Ectodermal cell (in vitro differentiated cells): ENCODE results near the gene DDX20.

Experiments
- H3K27ac ChIP-seq: 2 replicates; pipeline ENCODE4 v1.7.0; 2013; ENCODE audit warnings: mild to moderate bottlenecking, low read depth, low read length; ENCODE audit not compliant: insufficient read depth, poor library complexity, severe bottlenecking
- H3K27me3 ChIP-seq: 2 replicates; pipeline ENCODE4 v1.7.0; 2013; ENCODE audit warnings: mild to moderate bottlenecking, low read length; ENCODE audit not compliant: insufficient read depth, control insufficient read depth, poor library complexity, severe bottlenecking
- H3K36me3 ChIP-seq: one replicate; pipeline ENCODE4 v1.7.0; 2013; ENCODE audit warnings: low read length; ENCODE audit not compliant: control insufficient read depth, insufficient read depth
- H3K4me1 ChIP-seq: one replicate; pipeline ENCODE4 v1.7.0; 2013; ENCODE audit warnings: low read length; ENCODE audit not compliant: control insufficient read depth, insufficient read depth
- H3K4me3 ChIP-seq: 2 replicates; pipeline ENCODE4 v1.7.0; 2013; ENCODE audit warnings: low read depth, low read length, control low read depth; ENCODE audit not compliant: insufficient read depth
- H3K9me3 ChIP-seq: 2 replicates; pipeline ENCODE4 v1.7.0; 2013; ENCODE audit warnings: mild to moderate bottlenecking, low read length, moderate library complexity; ENCODE audit not compliant: control insufficient read depth
- WGBS, 2 experiments: methylation state at CpG; one replicate each; pipeline ENCODE4 v1.1.7; 2013; ENCODE audit warnings: missing lambda C conversion rate in 2 of 2; 5-methylcytosine and 5-hydroxymethylcytosine counted together

DDX20 gene

DNA sequence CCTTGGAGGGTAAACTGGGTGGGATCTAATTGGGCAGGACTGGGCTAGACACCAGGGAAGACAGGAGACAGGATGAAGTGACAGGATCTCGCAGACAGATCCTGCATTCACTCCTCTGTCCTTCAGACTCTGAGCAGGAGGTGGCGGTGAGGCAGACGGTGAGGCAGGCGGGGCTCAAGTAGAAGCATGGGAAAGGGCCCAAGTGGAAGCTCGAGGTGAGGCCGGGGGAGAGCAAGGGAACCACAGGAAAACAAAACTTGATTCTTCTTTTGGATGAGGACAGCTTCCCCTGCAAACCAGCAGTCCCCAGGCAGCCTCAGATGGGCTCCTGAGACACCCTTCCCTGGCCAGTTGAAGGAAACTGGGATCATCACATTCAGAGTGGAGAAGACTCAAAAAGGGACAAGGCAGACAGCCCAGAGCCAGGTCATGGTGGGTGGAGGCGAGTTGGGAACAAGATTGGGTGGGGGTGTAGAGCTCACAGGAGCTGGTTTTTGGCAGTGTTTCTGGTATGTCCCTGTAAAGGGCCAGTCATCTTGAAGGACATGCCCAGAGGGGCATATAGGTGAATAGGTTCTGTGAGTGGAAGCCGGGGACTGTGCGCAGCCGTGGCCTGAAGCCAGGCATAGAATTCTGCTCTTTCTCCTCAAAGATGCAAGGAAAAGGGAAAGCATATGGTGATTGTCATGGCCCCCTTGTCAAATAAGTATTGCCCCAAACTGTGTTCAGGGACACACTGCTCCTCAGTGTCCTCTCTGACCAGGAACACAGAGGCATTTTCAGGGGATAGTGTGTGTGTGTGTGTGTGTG lies 34.5 kb upstream of the DDX20 start:
- 86% methylated on average over 10 of the region's 10 CpGs for WGBS, 2 experiments
- no peaks in the 10 kb centered on the region for H3K36me3 ChIP-seq
- H3K4me3 ChIP-seq: no peak overlapping the region

DNA sequence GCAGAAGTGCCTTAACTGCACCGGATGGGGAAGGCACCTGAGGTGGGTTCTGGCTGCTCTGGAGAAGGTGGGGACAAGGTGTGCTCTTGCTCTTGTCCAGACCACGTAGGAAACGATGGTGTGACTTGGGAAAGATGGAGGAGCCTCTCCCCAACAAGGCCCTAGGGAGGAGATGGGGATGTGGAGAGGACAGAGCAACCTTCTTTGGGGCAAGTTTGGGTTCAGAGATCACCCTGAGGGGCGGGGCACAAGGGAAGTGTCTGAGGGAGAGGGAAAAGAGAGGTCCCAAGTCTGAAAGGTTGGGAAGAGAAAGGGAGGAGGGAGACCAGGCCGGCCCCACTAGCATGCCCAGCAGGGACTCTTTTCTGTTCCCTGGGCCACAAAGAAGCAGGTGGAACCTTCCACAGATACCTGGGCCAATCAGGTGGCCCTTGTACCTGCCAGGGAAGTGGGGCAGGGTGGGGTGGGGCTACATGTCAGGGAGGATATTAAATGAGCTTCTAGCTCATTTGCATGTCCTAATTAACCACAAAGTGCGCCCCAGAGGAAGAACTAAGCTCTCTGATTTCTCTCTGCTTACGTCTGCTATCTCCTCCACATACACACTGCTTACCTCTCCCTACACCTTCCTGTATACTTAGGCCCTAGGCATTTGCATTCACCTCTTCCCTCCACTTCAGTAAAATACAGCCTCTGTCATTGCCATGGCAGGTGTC lies 32.5 kb upstream of the DDX20 start:
- H3K27ac ChIP-seq: no peak overlapping the region
- H3K4me1 ChIP-seq: peaks cover 28% of the 10 kb centered on the region
- H3K9me3 ChIP-seq: no peaks in the 10 kb centered on the region
- no peaks in the 10 kb centered on the region for H3K27me3 ChIP-seq
- H3K36me3 ChIP-seq: no peaks in the 10 kb centered on the region
- no peak overlapping the region for H3K4me3 ChIP-seq
- 85 to 87% methylated on average over 7 of the region's 7 CpGs for WGBS, 2 experiments

More for the DNA sequence above, 34.5 kb upstream of the DDX20 start:
- Histone ChIP-seq H3K27ac (no peak overlapping the region), H3K27me3 (no peaks in the 10 kb centered on the region), H3K4me1 (peaks cover 20% of the 10 kb centered on the region), H3K9me3 (no peaks in the 10 kb centered on the region)

DNA sequence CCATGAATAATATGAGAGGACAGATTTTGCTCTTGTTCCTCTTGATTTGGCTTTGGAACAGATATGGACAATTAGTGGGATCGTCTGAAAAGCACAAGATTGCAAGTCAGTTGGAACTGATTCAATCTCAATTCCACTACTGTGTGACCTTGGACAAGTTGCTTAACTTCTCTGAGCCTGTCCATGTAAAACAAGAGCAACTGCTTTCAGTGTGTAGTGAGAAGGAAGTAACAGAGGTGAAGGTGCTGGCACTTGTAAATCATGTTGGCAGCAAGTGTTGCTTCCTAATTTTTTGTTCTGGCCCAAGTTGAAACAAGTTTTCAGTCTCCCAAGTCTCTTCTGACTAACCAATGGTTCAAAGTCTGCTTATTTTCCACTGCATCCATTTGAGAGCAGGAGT lies 31.8 kb upstream of the DDX20 start:
- Histone ChIP-seq H3K27me3 (no peaks in the 10 kb centered on the region), H3K27ac (no peak overlapping the region), H3K9me3 (no peaks in the 10 kb centered on the region), H3K4me3 (no peak overlapping the region), H3K36me3 (no peaks in the 10 kb centered on the region), H3K4me1 (peaks cover 28% of the 10 kb centered on the region)
- 84 to 87% methylated on average over 1 of the region's 1 CpG for WGBS, 2 experiments

DNA sequence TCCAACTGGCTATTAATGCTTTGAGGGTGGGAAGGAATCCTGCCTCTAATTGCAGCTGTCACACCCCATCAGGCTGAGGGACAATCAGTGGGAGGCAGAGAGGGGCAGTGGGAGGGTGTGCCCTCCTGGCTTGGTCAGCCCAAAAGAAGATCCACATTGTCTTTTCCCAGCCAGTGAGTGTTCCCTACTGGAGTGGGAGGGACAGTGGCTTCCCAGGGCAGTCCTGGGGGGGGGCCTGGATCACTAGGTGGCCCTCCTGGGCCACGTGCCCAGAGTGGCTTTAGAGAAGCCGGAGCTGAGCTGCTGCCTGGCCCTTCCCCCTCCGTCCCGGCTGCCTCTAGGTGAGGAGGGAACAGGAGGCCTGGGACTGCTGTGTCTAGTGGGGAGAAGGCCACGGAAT lies 30.5 kb upstream of the DDX20 start:
- no peak overlapping the region for H3K27ac ChIP-seq
- H3K4me1 ChIP-seq: peaks cover 39% of the 10 kb centered on the region
- H3K9me3 ChIP-seq: no peaks in the 10 kb centered on the region
- H3K4me3 ChIP-seq: no peak overlapping the region
- H3K27me3 ChIP-seq: no peaks in the 10 kb centered on the region
- no peaks in the 10 kb centered on the region for H3K36me3 ChIP-seq
- 8 to 17% methylated on average over 5 of the region's 5 CpGs for WGBS, 2 experiments

DNA sequence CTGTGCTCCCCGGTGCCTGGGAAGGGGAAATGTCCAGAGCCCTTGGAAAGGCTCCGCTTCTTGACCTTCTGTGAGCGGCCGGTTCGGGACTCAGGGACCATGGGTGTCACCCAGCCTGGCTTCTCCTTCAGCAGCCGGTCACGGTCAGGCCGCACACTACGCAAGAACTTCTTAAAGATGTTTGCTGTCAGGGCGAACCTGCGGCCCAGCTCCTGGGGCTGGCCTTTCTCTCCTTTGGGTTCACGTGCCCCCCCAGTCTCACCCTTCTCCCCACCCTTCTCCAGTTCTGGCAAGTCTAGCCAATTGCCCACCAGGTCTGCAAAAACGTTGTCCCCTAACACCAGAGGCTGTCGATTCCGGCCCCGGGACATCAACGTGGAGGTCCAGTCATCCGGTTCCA lies 28.6 kb upstream of the DDX20 start:
- Histone ChIP-seq H3K27me3 (no peaks in the 10 kb centered on the region), H3K9me3 (no peaks in the 10 kb centered on the region), H3K36me3 (no peaks in the 10 kb centered on the region), H3K27ac (no peak overlapping the region), H3K4me1 (peaks cover 44% of the 10 kb centered on the region), H3K4me3 (no peak overlapping the region)
- 89% methylated on average over 18 of the region's 18 CpGs for WGBS, 2 experiments

DNA sequence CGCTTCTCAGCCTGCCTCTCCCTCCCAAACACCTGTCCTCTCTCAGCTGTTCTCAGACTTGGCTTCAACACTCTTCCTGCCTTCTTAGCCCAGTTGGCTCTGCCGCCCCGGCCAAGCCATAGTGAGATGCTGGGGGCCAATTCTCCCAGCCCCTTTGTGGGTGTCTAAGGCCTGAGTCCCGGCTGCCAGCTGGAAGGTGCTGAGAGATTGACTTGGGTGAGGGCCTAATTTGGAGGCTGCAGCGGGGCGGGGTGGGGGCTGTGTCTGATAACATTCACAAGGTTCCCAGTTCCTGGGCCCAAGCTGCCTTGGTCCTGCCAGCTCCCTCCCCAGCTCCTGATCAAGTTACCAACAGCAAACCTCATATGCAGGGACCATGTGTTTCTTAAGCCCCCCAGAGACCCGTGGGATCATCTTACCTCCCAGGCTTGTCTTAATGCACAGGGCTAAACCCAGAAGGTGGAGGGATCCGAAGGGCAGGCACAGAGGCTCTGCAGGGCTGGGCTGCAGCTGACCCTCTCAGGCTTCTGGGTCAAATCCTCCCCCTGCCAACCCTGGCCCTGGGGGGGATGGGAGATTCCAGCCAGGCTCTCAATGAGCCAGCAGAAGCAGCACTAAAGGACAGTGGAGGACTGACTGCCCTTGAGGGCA lies 26.3 kb upstream of the DDX20 start:
- H3K27ac ChIP-seq: no peak overlapping the region
- 67 to 68% methylated on average over 8 of the region's 8 CpGs for WGBS, 2 experiments
- H3K9me3 ChIP-seq: no peaks in the 10 kb centered on the region
- no peak overlapping the region for H3K4me3 ChIP-seq
- H3K27me3 ChIP-seq: no peaks in the 10 kb centered on the region
- H3K36me3 ChIP-seq: no peaks in the 10 kb centered on the region
- H3K4me1 ChIP-seq: peaks cover 50% of the 10 kb centered on the region

DNA sequence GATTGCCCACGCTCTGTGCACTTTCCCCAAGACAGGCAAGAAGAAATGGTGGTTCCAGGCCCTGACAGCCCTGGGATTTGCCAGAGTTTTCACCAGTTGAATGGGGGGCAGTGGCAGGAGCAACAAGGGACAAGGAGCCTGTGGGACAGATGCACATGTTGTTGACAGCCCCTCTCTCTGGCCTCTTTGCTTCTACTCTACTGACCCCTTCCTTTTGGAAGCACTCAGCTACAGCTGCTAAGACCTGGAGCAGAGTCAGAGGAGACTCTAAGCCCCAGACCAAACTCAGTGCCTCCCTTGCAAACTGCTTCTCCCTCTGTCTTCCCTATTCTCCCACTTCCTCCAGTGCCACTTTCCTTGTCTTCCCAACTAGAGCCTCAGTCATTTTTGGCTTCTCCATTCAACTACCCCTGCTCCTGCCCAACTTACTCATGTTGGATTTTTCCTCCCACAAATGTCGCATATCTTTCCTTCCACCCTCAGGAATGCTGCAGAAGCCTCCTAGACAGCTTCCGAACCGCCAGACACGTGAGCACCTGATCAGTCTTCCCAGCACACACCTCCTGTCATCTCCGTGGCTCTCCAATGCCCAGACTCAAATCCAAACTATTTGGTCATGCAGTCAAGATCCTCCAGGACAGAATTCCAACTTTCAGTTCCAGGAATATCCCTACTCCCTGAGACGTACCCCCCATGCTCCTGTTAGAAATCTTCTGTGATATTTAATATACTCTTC lies 25.6 kb upstream of the DDX20 start:
- Histone ChIP-seq H3K27ac (no peak overlapping the region), H3K27me3 (no peaks in the 10 kb centered on the region), H3K4me1 (peaks cover 42% of the 10 kb centered on the region), H3K36me3 (no peaks in the 10 kb centered on the region), H3K9me3 (no peaks in the 10 kb centered on the region), H3K4me3 (no peak overlapping the region)
- WGBS, 2 experiments: 80 to 83% methylated on average over 7 of the region's 7 CpGs

DNA sequence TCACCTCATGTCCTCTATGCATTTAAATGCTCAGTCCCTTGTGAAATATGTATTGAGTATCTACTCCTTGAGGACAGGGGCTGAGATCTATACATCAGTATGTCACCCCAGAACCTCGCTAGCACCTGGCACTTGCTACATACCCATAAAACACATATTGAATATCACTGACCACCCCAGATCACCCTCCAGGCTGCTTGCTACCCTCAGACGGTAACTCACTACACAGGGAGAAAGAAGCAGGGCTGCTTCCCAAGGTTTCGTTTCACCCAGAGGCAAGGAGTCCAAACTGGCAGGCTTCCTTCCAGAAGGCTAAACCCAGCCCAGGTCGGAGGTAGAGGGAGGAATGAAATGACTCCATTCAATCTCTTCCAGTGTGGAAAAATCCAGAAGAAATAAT lies 25.0 kb upstream of the DDX20 start:
- Histone ChIP-seq H3K36me3 (no peaks in the 10 kb centered on the region), H3K4me1 (peaks cover 43% of the 10 kb centered on the region), H3K4me3 (no peak overlapping the region), H3K27me3 (no peaks in the 10 kb centered on the region), H3K27ac (no peak overlapping the region), H3K9me3 (no peaks in the 10 kb centered on the region)
- 90 to 93% methylated on average over 4 of the region's 4 CpGs for WGBS, 2 experiments

DNA sequence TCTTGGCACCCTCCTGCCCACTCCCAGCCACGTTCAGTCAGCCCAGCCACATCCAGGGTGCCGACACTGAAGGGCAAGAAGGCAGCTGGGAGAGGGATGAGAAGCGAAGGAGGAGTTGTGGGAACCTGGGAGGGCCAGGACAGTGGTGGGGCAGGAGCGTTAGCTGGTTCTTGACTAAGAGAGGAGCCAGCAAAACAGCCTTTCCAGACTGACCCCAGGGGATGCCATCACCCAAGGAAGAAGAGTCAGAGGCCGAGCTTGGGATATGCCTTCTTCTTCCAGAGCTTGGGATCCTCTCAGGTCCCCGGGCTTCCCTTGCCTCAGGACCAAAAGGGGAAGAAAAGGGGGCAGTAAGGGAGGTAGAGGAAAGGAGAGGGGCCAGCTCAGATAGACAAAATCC lies 23.7 kb upstream of the DDX20 start:
- H3K27ac ChIP-seq: no peak overlapping the region
- H3K27me3 ChIP-seq: no peaks in the 10 kb centered on the region
- no peak overlapping the region for H3K4me3 ChIP-seq
- peaks cover 43% of the 10 kb centered on the region for H3K4me1 ChIP-seq
- 82 to 84% methylated on average over 6 of the region's 6 CpGs for WGBS, 2 experiments
- H3K36me3 ChIP-seq: no peaks in the 10 kb centered on the region
- no peaks in the 10 kb centered on the region for H3K9me3 ChIP-seq

DNA sequence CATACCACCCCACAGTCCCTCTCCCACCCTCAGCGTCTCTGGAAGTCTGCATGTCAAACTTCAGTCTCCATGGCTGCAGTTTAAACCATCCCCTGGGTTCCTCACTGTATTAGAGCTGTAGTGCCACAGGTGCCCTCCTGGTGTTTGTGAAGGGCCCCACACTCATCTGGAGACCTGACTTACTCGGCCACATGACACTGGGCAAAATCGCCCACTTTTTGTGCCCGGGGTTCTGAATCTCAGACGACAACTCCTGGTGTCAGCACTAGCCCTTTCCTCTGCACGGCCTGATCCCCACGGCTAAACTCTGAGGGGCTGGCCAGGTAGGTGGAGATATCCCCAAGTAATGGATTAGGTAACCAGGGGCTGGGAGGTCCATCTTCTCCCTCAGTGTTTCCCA lies 23.0 kb upstream of the DDX20 start:
- Histone ChIP-seq H3K4me1 (peaks cover 47% of the 10 kb centered on the region), H3K4me3 (no peak overlapping the region), H3K27ac (no peak overlapping the region), H3K9me3 (no peaks in the 10 kb centered on the region), H3K36me3 (no peaks in the 10 kb centered on the region), H3K27me3 (no peaks in the 10 kb centered on the region)
- 91 to 92% methylated on average over 7 of the region's 7 CpGs for WGBS, 2 experiments
